Stimulated activated effector memory CD8-positive, alpha-beta T cell treated with anti-CD3 and anti-CD28 coated beads, Interleukin-12 subunit alpha, Interleukin-12 subunit beta, amount 100 ng/mL, for 72 hours (primary cell): ENCODE measurements around the gene PRPF40A.

ENCODE experiments used
- ATAC-seq: fragments of 150-1000 bp; cut with Tn5 transposase; 2 replicates; pipeline ENCODE4 v1.10.0; 2021
- DNase-seq, 2 donors: peaks; one replicate each; pipeline ENCODE4 v3.0.0; 2021 to 2022; ENCODE audit warnings: low spot score in 2 of 2
- H3K27ac Mint-ChIP-seq: one replicate; pipeline ENCODE4 v1.8.0; 2022; ENCODE audit warnings: mild to moderate bottlenecking, mixed read lengths
- H3K36me3 Mint-ChIP-seq: one replicate; pipeline ENCODE4 v1.8.0; 2022; ENCODE audit warnings: mild to moderate bottlenecking, mixed read lengths
- H3K4me1 Mint-ChIP-seq: one replicate; pipeline ENCODE4 v1.8.0; 2022; ENCODE audit warnings: mixed read lengths
- H3K4me3 Mint-ChIP-seq: one replicate; pipeline ENCODE4 v1.8.0; 2022; ENCODE audit warnings: mild to moderate bottlenecking, mixed read lengths
- H3K9me3 Mint-ChIP-seq: one replicate; pipeline ENCODE4 v1.8.0; 2022; ENCODE audit warnings: mixed read lengths

PRPF40A gene

GRCh38 chr2:152694161-152694661 is 23.1 kb downstream of the PRPF40A start:
- ATAC-seq (peak; percentile 89), DNase-seq (peak; percentile 9 to 63)
- peaks cover 26% of the 10 kb centered on the region for H3K4me1 Mint-ChIP-seq
- peaks cover 53% of the 10 kb centered on the region for H3K36me3 Mint-ChIP-seq
- H3K9me3 Mint-ChIP-seq = no peaks in the 10 kb centered on the region
- H3K27ac Mint-ChIP-seq = peak overlapping the region; percentile 90
- H3K4me3 Mint-ChIP-seq = peak overlapping the region; percentile 70

GRCh38 chr2:152693033-152693432 is 24.2 kb downstream of the PRPF40A start:
- DNase-seq = no peak
- peak overlapping the region; percentile 70 for H3K4me3 Mint-ChIP-seq
- H3K4me1 Mint-ChIP-seq = peaks cover 26% of the 10 kb centered on the region
- peak; percentile 94 for ATAC-seq
- peaks cover 65% of the 10 kb centered on the region for H3K36me3 Mint-ChIP-seq
- no peaks in the 10 kb centered on the region for H3K9me3 Mint-ChIP-seq
- peak overlapping the region; percentile 90 for H3K27ac Mint-ChIP-seq

DNA sequence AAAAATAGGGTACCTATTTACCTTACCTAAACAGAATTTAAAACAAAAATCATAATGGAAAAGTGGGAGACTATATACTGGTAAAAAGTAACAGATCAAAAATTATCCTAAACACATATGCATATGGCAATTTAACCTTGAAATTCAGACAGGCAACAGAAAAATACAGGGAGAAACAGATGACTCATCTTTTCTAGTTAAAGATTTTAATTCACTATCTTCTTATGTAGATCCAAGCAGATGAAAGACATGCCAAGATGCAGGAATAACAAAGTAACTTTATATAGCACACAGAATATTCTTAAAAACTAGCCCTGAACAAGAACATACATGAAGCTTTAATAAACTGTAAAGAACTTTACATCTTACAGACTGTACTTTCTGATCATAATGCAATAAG is 30.9 kb downstream of the PRPF40A start:
- Mint-ChIP-seq H3K27ac (no peak overlapping the region), H3K4me1 (peaks cover 22% of the 10 kb centered on the region), H3K9me3 (no peaks in the 10 kb centered on the region), H3K36me3 (peaks cover 73% of the 10 kb centered on the region), H3K4me3 (no peak overlapping the region)
- DNase-seq (no peak), ATAC-seq (no peak)

GRCh38 chr2:152683400-152683799 is 33.9 kb downstream of the PRPF40A start:
- ATAC-seq (no peak), DNase-seq (no peak)
- Mint-ChIP-seq H3K4me1 (peaks cover 22% of the 10 kb centered on the region), H3K27ac (no peak overlapping the region), H3K9me3 (no peaks in the 10 kb centered on the region), H3K36me3 (peaks cover 73% of the 10 kb centered on the region), H3K4me3 (no peak overlapping the region)

- DNase-seq (no peak), ATAC-seq (no peak)
- H3K36me3 Mint-ChIP-seq = peaks cover 73% of the 10 kb centered on the region
- no peak overlapping the region for H3K27ac Mint-ChIP-seq
- H3K4me3 Mint-ChIP-seq = no peak overlapping the region
- H3K9me3 Mint-ChIP-seq = no peaks in the 10 kb centered on the region
- peaks cover 22% of the 10 kb centered on the region for H3K4me1 Mint-ChIP-seq
Observed at GRCh38 chr2:152682663-152683062, 34.6 kb downstream of the PRPF40A start.

- H3K9me3 Mint-ChIP-seq = no peaks in the 10 kb centered on the region
- peaks cover 79% of the 10 kb centered on the region for H3K36me3 Mint-ChIP-seq
- DNase-seq (no peak), ATAC-seq (no peak)
- peaks cover 6% of the 10 kb centered on the region for H3K4me1 Mint-ChIP-seq
- H3K4me3 Mint-ChIP-seq = no peak overlapping the region
- H3K27ac Mint-ChIP-seq = no peak overlapping the region
Observed at GRCh38 chr2:152678808-152679207, 38.5 kb downstream of the PRPF40A start.

DNA sequence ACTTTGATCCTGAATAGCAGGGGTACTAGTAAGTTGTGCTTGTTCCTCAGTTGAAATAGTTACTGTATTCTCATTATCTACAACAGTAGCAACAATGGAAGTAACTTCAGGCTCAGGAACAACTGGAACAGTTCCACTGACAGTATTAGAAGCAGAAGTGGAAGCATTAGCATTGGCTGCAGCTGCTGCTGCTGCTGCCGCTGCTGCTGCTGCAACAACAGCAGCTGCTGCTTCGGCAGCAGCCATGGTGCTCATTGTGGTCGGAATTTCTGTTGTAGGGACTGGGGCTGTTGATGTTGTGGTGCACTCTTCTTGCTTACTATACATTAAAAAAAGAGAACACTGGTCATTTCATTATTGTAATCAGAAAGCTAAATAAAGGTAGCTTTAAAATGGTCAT is 40.8 kb downstream of the PRPF40A start:
- H3K4me1 Mint-ChIP-seq = peaks cover 6% of the 10 kb centered on the region
- H3K4me3 Mint-ChIP-seq = no peak overlapping the region
- H3K9me3 Mint-ChIP-seq = no peaks in the 10 kb centered on the region
- no peak for DNase-seq
- peaks cover 100% of the 10 kb centered on the region for H3K36me3 Mint-ChIP-seq
- no peak for ATAC-seq
- H3K27ac Mint-ChIP-seq = no peak overlapping the region

- no peak overlapping the region for H3K4me3 Mint-ChIP-seq
- H3K4me1 Mint-ChIP-seq = peaks cover 6% of the 10 kb centered on the region
- H3K27ac Mint-ChIP-seq = no peak overlapping the region
- ATAC-seq = no peak
- H3K36me3 Mint-ChIP-seq = peaks cover 100% of the 10 kb centered on the region
- no peaks in the 10 kb centered on the region for H3K9me3 Mint-ChIP-seq
- DNase-seq = no peak
Observed at GRCh38 chr2:152674334-152674733, 42.9 kb downstream of the PRPF40A start.

DNA sequence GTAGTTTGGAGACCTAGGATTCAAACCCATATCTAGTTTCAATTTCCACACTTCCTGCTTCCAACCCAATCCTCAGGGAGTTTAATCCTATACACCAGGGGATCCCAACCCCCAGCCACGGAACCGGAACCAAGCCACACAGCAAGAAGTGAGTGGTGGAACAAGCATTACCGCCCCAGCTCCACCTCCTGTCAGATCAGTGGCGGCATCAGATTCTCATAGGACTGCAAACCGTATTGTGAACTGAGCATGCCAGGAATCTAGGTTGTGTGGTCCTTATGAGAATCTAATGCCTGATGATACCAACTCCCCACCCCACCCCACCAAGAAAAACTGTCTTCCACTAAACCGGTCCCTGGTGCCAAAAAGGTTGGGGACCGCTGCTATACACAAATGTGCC is 52.5 kb downstream of the PRPF40A start:
- H3K4me3 Mint-ChIP-seq = no peak overlapping the region
- DNase-seq (no peak), ATAC-seq (no peak)
- H3K36me3 Mint-ChIP-seq = peaks cover 100% of the 10 kb centered on the region
- no peaks in the 10 kb centered on the region for H3K9me3 Mint-ChIP-seq
- peak overlapping the region; percentile 8 for H3K27ac Mint-ChIP-seq
- H3K4me1 Mint-ChIP-seq = no peaks in the 10 kb centered on the region

GRCh38 chr2:152661076-152661475 is 56.2 kb downstream of the PRPF40A start:
- H3K4me1 Mint-ChIP-seq = peaks cover 15% of the 10 kb centered on the region
- no peak for ATAC-seq
- H3K36me3 Mint-ChIP-seq = peaks cover 100% of the 10 kb centered on the region
- no peak overlapping the region for H3K4me3 Mint-ChIP-seq
- H3K27ac Mint-ChIP-seq = peak overlapping the region; percentile 63
- no peaks in the 10 kb centered on the region for H3K9me3 Mint-ChIP-seq
- DNase-seq = no peak

DNA sequence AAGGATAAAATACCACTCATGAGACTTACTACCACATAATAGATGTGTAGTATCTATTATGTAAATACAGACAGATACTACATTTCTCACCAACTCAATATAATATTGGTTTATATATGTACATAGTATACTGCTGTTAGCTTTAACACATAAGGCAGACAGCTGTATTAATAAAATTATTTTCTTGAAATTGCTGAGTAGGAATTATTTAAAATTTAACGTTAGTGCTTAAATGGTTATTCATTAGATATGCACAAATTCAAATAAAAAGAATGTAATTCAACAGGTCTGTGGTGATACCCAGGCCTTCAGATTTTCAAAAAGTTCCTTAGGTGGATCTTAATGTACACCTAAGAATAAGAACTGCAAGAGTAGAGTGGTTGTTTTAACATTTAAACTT is 59.0 kb downstream of the PRPF40A start:
- peaks cover 17% of the 10 kb centered on the region for H3K4me1 Mint-ChIP-seq
- peaks cover 100% of the 10 kb centered on the region for H3K36me3 Mint-ChIP-seq
- H3K9me3 Mint-ChIP-seq = no peaks in the 10 kb centered on the region
- H3K27ac Mint-ChIP-seq = no peak overlapping the region
- ATAC-seq (no peak), DNase-seq (no peak)
- no peak overlapping the region for H3K4me3 Mint-ChIP-seq

DNA sequence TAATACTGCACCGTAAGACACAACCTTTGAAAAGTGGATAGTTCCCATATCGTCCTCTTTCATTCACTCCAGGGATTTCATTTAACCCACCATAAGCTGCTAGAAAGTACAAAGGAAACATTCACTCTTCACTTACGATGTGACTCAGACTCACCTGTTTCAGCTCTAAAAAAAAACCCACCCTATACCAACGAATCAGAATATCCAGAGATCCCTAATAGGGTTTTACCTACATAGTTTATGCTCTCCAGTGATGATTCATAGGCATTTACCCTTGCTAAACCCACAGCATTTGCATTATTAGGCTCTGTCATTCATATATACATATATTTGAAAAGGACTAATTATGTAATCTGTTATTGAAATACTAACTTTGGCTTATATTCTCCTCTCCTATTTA is 60.2 kb downstream of the PRPF40A start:
- Mint-ChIP-seq H3K36me3 (peaks cover 100% of the 10 kb centered on the region), H3K4me1 (peaks cover 17% of the 10 kb centered on the region), H3K4me3 (no peak overlapping the region), H3K9me3 (no peaks in the 10 kb centered on the region), H3K27ac (no peak overlapping the region)
- no peak for ATAC-seq
- no peak for DNase-seq

DNA sequence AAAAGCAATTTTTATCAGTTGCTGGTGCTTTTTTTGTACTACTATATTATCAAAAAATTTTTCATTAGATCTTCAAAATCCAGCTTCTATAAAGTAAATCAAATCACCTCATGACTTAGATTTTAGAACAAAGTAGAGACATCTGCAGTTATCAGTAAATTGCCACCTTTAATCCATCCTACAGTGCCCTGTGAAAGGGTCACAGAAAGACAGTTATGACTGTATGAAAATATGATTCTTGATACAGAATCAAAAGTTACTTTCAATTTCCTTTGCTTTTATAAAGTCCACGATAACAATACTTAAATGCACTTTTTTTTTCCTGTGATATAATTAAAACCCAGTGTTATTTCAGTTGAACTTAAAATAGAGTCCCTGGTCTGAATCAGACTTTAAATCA is 61.4 kb downstream of the PRPF40A start:
- Mint-ChIP-seq H3K4me3 (no peak overlapping the region), H3K27ac (no peak overlapping the region), H3K9me3 (no peaks in the 10 kb centered on the region), H3K36me3 (peaks cover 98% of the 10 kb centered on the region), H3K4me1 (peaks cover 17% of the 10 kb centered on the region)
- ATAC-seq (peak; percentile 56), DNase-seq (no peak)

DNA sequence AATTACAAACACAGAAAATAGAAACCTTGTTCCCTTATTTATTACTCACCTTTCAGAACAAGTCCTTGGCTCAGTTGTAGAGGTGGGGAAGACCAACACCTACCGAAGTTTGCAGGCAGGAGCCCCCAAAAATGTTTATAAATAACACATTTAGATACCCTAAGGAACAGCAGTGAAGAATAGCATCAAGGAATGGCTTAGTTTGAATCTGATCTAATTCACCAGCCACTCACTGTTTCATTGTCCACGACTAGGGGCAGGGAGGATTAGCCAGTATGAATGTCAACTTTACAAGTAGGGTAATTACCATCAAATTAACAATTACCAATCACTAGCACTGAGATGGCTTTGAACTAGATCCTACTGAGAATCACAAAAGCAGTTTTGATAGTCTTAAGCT is 65.4 kb downstream of the PRPF40A start:
- no peak overlapping the region for H3K27ac Mint-ChIP-seq
- H3K4me1 Mint-ChIP-seq = peaks cover 9% of the 10 kb centered on the region
- no peak for DNase-seq
- H3K4me3 Mint-ChIP-seq = no peak overlapping the region
- no peak for ATAC-seq
- H3K36me3 Mint-ChIP-seq = peaks cover 66% of the 10 kb centered on the region
- no peaks in the 10 kb centered on the region for H3K9me3 Mint-ChIP-seq

DNA sequence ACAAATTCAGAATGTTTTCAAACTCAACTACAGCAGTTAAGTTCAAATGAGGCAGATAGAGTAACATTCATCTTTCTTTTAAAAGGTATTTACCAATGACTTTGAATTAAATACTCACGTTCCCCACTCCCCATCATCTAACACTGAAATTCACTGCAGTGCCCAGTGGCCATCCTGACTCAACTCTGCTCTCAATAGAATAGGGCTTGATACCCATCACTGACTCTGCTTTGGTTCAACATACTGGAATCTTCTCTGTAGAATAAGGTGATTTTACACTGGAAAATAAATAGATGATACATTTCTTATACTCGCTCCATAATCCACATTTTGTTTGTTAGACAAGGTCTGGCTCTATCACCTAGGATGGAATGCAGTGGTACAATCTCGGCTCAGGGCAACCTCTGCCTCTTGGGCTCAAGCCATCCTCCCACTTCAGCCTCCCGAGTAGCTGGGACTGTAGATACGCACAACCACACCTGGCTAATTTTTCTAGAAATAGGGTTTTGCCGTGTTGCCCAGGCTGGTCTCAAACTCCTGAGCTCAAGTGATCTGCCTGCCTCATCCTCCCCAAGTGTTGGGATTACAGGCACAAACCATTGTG is 66.4 kb downstream of the PRPF40A start:
- no peak overlapping the region for H3K4me3 Mint-ChIP-seq
- ATAC-seq (no peak), DNase-seq (no peak)
- H3K9me3 Mint-ChIP-seq = no peaks in the 10 kb centered on the region
- no peak overlapping the region for H3K27ac Mint-ChIP-seq
- H3K4me1 Mint-ChIP-seq = no peaks in the 10 kb centered on the region
- peaks cover 56% of the 10 kb centered on the region for H3K36me3 Mint-ChIP-seq

DNA sequence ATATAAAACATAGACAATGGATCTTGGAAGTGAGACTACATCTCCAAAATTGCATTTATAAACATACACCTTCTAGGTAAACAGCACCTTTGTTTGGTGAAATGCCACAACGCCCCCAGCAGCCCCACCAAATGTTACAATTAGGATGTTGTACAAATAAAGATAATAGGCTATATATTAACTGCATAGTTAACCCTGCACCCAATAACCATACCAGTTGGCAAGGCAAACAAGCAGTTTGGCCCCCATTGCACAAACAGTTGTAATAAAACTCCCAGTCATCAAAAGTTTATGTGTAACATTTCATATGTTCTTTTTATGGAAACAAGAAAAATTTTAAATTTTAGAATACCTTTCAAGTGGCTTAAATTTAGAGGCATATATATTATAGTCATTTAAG is 67.3 kb downstream of the PRPF40A start:
- Mint-ChIP-seq H3K36me3 (peaks cover 48% of the 10 kb centered on the region), H3K27ac (no peak overlapping the region)
- no peak for DNase-seq

DNA sequence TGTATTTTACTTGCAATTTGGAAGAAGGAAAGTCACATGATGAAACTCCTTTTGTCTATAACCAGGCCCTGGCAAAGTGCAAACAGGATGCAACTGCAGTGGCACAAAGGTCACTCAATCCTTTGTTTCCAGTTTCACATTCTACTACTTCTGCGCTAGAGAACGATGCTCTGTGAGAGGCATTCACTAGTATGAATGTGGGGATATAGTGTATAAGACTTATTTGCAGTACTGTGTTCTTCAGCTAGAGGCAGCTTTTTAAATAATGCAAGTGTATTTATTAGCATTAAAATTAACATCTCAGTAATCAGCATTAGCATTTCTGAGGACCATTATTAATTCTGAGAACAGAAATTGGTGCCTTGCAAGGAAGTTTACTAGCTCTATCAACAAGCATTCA is 68.9 kb downstream of the PRPF40A start:
- ATAC-seq (no peak), DNase-seq (no peak)

More for the DNA sequence above, 67.3 kb downstream of the PRPF40A start:
- Mint-ChIP-seq H3K9me3 (no peaks in the 10 kb centered on the region), H3K4me1 (no peaks in the 10 kb centered on the region), H3K4me3 (no peak overlapping the region)
- ATAC-seq = no peak

More for the DNA sequence above, 68.9 kb downstream of the PRPF40A start:
- Mint-ChIP-seq H3K4me1 (no peaks in the 10 kb centered on the region), H3K4me3 (no peak overlapping the region), H3K27ac (no peak overlapping the region), H3K9me3 (no peaks in the 10 kb centered on the region), H3K36me3 (peaks cover 31% of the 10 kb centered on the region)
